HepG2 (cell line): ENCODE data around the gene UTS2R. TPM values are rescaled to one million over a fixed set of nuclear protein-coding genes. Genes with fewer than 3 reads are reported as not detected.

ENCODE experiments used
- ARNT2 ChIP-seq: sonication (generic); formaldehyde crosslinking; IDR thresholded peaks from 2 replicates; pipeline ENCODE4 v1.8.0; 2022; ENCODE audit warnings: mild to moderate bottlenecking, low read depth, missing genetic modification reagents, moderate library complexity
- ATF2 ChIP-seq: sonication (generic); formaldehyde crosslinking; IDR thresholded peaks from 2 replicates; pipeline ENCODE4 v1.4.0; 2020; ENCODE audit warnings: missing genetic modification reagents
- BHLHE40 ChIP-seq: IDR thresholded peaks from 2 replicates; pipeline ENCODE4 v1.6.1; 2011; ENCODE audit warnings: low read length, improper control_type of control experiment
- CEBPG ChIP-seq: IDR thresholded peaks from 2 replicates; pipeline ENCODE4 v1.6.1; 2016
- EED ChIP-seq: sonication (generic); formaldehyde crosslinking; IDR thresholded peaks from 2 replicates; pipeline ENCODE4 v1.5.0; 2020; ENCODE audit warnings: mild to moderate bottlenecking, missing genetic modification reagents
- ETV5 ChIP-seq: IDR thresholded peaks from 2 replicates; pipeline ENCODE4 v1.6.1; 2018; ENCODE audit warnings: missing biosample characterization, missing genetic modification reagents, inconsistent platforms, borderline replicate concordance
- FOXC1 ChIP-seq: sonication (generic); formaldehyde crosslinking; IDR thresholded peaks from 2 replicates; pipeline ENCODE4 v1.8.0; 2022; ENCODE audit warnings: mild to moderate bottlenecking, missing genetic modification reagents, borderline replicate concordance
- GATAD1 ChIP-seq: IDR thresholded peaks from 2 replicates; pipeline ENCODE4 v1.6.1; 2016; ENCODE audit warnings: missing genetic modification reagents, missing compliant biosample characterization
- HCFC1 ChIP-seq: fragments of 150-350 bp; IDR thresholded peaks from 2 replicates; pipeline ENCODE4 v1.6.1; 2014; ENCODE audit warnings: low read depth, low read length
- HOXA9 ChIP-seq: sonication (generic); formaldehyde crosslinking; IDR thresholded peaks from 2 replicates; pipeline ENCODE4 v1.8.1; 2022; ENCODE audit warnings: missing genetic modification reagents, mild to moderate bottlenecking, moderate library complexity, borderline replicate concordance
- KLF15 ChIP-seq: sonication (generic); formaldehyde crosslinking; IDR thresholded peaks from 2 replicates; pipeline ENCODE4 v1.8.1; 2023; ENCODE audit warnings: borderline replicate concordance, mild to moderate bottlenecking, inconsistent platforms, missing genetic modification reagents, mixed read lengths
- KMT2A ChIP-seq: sonication (generic); formaldehyde crosslinking; IDR thresholded peaks from 2 replicates; pipeline ENCODE4 v1.4.0; 2020; ENCODE audit warnings: missing genetic modification reagents
- MBD4 ChIP-seq: IDR thresholded peaks from 2 replicates; pipeline ENCODE4 v1.6.1; 2012; ENCODE audit warnings: low read length, inconsistent platforms, borderline replicate concordance
- MEIS2 ChIP-seq: sonication (generic); formaldehyde crosslinking; IDR thresholded peaks from 2 replicates; pipeline ENCODE4 v1.9.0; 2021; ENCODE audit warnings: mild to moderate bottlenecking, missing genetic modification reagents
- NBN ChIP-seq: fragments of 450-650 bp; conservative IDR thresholded peaks from 2 replicates; pipeline ENCODE4 v1.6.1; 2017
- NONO ChIP-seq, 2 experiments: fragments of 450-650 bp in 1 of 2; sonication (generic) in 1 of 2; formaldehyde crosslinking in 1 of 2; IDR thresholded peaks in 1 of 2; conservative IDR thresholded peaks in 1 of 2; 2 replicates each; pipeline versions ENCODE4 v1.6.1 to v1.8.0; 2017 to 2022; ENCODE audit warnings: mild to moderate bottlenecking in 1 of 2, missing genetic modification reagents in 1 of 2, moderate library complexity in 1 of 2
- SMC3 ChIP-seq: IDR thresholded peaks from 2 replicates; pipeline ENCODE4 v1.6.1; 2011; ENCODE audit warnings: low read length, improper control_type of control experiment
- THAP11 ChIP-seq: IDR thresholded peaks from 2 replicates; pipeline ENCODE4 v1.6.1; 2016; ENCODE audit warnings: missing biosample characterization, missing genetic modification reagents
- TOE1 ChIP-seq: sonication (generic); formaldehyde crosslinking; IDR thresholded peaks from 2 replicates; pipeline ENCODE4 v1.4.0; 2020; ENCODE audit warnings: mild to moderate bottlenecking, missing genetic modification reagents
- TRIM24 ChIP-seq: sonication (generic); formaldehyde crosslinking; IDR thresholded peaks from 2 replicates; pipeline ENCODE4 v1.8.0; 2022; ENCODE audit warnings: mild to moderate bottlenecking, missing genetic modification reagents
- ZNF138 ChIP-seq: sonication (generic); formaldehyde crosslinking; IDR thresholded peaks from 2 replicates; pipeline ENCODE4 v1.5.0; 2020; ENCODE audit warnings: mild to moderate bottlenecking, low read depth, missing genetic modification reagents
- ZNF282 ChIP-seq: fragments of 450-650 bp; IDR thresholded peaks from 2 replicates; pipeline ENCODE4 v1.6.1; 2018; ENCODE audit not compliant: partially characterized antibody
- ZNF468 ChIP-seq: sonication (generic); formaldehyde crosslinking; IDR thresholded peaks from 2 replicates; pipeline ENCODE4 v1.8.0; 2022; ENCODE audit warnings: mild to moderate bottlenecking, moderate library complexity, missing genetic modification reagents
- ZNF570 ChIP-seq: sonication (generic); formaldehyde crosslinking; IDR thresholded peaks from 2 replicates; pipeline ENCODE4 v1.4.0; 2020; ENCODE audit warnings: mild to moderate bottlenecking, missing genetic modification reagents, borderline replicate concordance
- ZNF589 ChIP-seq: sonication (generic); formaldehyde crosslinking; conservative IDR thresholded peaks from 2 replicates; pipeline ENCODE4 v1.8.0; 2022; ENCODE audit warnings: mild to moderate bottlenecking, moderate library complexity, missing genetic modification reagents
- ZNF660 ChIP-seq: sonication (generic); formaldehyde crosslinking; IDR thresholded peaks from 2 replicates; pipeline ENCODE4 v1.5.1; 2020; ENCODE audit warnings: mild to moderate bottlenecking, low read depth, missing genetic modification reagents, borderline replicate concordance
- ZNF770 ChIP-seq: sonication (generic); formaldehyde crosslinking; IDR thresholded peaks from 2 replicates; pipeline ENCODE4 v1.5.0; 2020; ENCODE audit warnings: mild to moderate bottlenecking, missing genetic modification reagents
- ZNF773 ChIP-seq: sonication (generic); formaldehyde crosslinking; IDR thresholded peaks from 2 replicates; pipeline ENCODE4 v1.4.0; 2020; ENCODE audit warnings: missing genetic modification reagents, borderline replicate concordance
- ZNF879 ChIP-seq: sonication (generic); formaldehyde crosslinking; IDR thresholded peaks from 2 replicates; pipeline ENCODE4 v1.8.1; 2023; ENCODE audit warnings: missing genetic modification reagents
- polyA plus RNA-seq, 8 experiments: library from polyadenylated mRNA; depleted of rRNA in 3 of 8; stranded (reverse) in 7 of 8; unstranded in 1 of 8; fragments of >200 nt; fragmentation: Illumina TruSeq in 4 of 8; extraction: Trizol in 4 of 8; gene quantifications; 2 replicates each; pipeline versions ENCODE4 v1.2.1 to v1.2.3, GENCODE V29; 2011 to 2016; ENCODE audit warnings: low read depth in 4 of 8, missing spikeins in 1 of 8, mixed read lengths in 1 of 8; ENCODE audit not compliant: insufficient read depth in 1 of 8
- total RNA-seq, 5 experiments: library from RNA; depleted of rRNA; stranded (reverse); fragments of >200 nt; fragmentation: Illumina TruSeq; extraction: Trizol; gene quantifications; 2 replicates each; pipeline ENCODE4 v1.2.3, GENCODE V29; 2016; ENCODE audit warnings: low read depth in 1 of 5

The UTS2R gene
- total and polyA plus RNA-seq, 2 of the 13 experiments (the other 11 are each of a cell fraction or from before 2014, with no cell fraction given), result 0.13 to 0.15 TPM

GRCh38 chr17:82328141-82328993 is 43.2 kb upstream of the UTS2R start (continued):
- TF ChIP-seq MBD4, result no peak
- 0 out of 2 replicates have a peak, but pooled peaks have one; percentile 11 for TF ChIP-seq ZNF138
- TF ChIP-seq TRIM24 (CRISPR knock-in tag), result no peak; the same call in 1 of the 2 replicates
- peak; percentile 82; the same call in 1 of the 2 replicates for TF ChIP-seq KMT2A
- peak; percentile 53 for TF ChIP-seq CEBPG
- peak; percentile 69 for TF ChIP-seq GATAD1 (CRISPR knock-in tag)
- TF ChIP-seq ZNF770 (CRISPR knock-in tag), result peak; percentile 84
- no peak for TF ChIP-seq SMC3
- TF ChIP-seq THAP11 (CRISPR knock-in tag), result no peak; the same call in none of the 2 replicates
- TF ChIP-seq ZNF773 (CRISPR knock-in tag), result no peak
- TF ChIP-seq ARNT2 (CRISPR knock-in tag), result peak; percentile 75; the same call in 1 of the 2 replicates
- TF ChIP-seq EED (CRISPR knock-in tag), result 0 out of 2 replicates have a peak, but pooled peaks have one; percentile 43
- no peak for TF ChIP-seq NBN
- peak; percentile 96 for TF ChIP-seq BHLHE40
- peak; percentile 94 for TF ChIP-seq ATF2 (CRISPR knock-in tag)
- TF ChIP-seq ZNF879 (CRISPR knock-in tag), result 0 out of 2 replicates have a peak, but pooled peaks have one; percentile 75
- peak; percentile 45; the same call in 1 of the 2 replicates for TF ChIP-seq TOE1 (CRISPR knock-in tag)
- TF ChIP-seq HOXA9 (CRISPR knock-in tag), result no peak
- peak; percentile 43; the same call in 1 of the 2 replicates for TF ChIP-seq ZNF589 (CRISPR knock-in tag)
- no peak for TF ChIP-seq ZNF660 (CRISPR knock-in tag)
- TF ChIP-seq ZNF282, result no peak
- no peak for TF ChIP-seq NONO (IDR thresholded peaks at IDR 0.05)
- TF ChIP-seq NONO (CRISPR knock-in tag; conservative IDR thresholded peaks at IDR 0.05), result peak; percentile 99
- TF ChIP-seq HCFC1, result no peak
- peak; percentile 85 for TF ChIP-seq MEIS2 (CRISPR knock-in tag)
- TF ChIP-seq KLF15, result no peak
- TF ChIP-seq ETV5, result peak; percentile 57
- TF ChIP-seq ZNF570 (CRISPR knock-in tag), result no peak
- 0 out of 2 replicates have a peak, but pooled peaks have one; percentile 43 for TF ChIP-seq ZNF468 (CRISPR knock-in tag)
- TF ChIP-seq FOXC1 (CRISPR knock-in tag), result peak; percentile 86; the same call in 1 of the 2 replicates
